Loucy (cell line): Measurements from ENCODE around the gene IL10RA.

Source experiments
- H2AFZ ChIP-seq: fragments of 200-600 bp; sonication (generic); 2 replicates; pipeline ENCODE4 v1.6.0; 2016; ENCODE audit warnings: antibody characterized with exemption, mild to moderate bottlenecking, low read length, moderate library complexity
- H3F3A ChIP-seq: fragments of 200-600 bp; 2 replicates; pipeline ENCODE4 v1.6.0; 2016; ENCODE audit warnings: antibody characterized with exemption, low read depth, mild to moderate bottlenecking
- H3K27me3 ChIP-seq: fragments of 200-600 bp; sonication (generic); 2 replicates; pipeline ENCODE4 v1.6.1; 2014; ENCODE audit warnings: low read length, mild to moderate bottlenecking; ENCODE audit not compliant: insufficient read depth, poor library complexity, severe bottlenecking
- H3K36me3 ChIP-seq: fragments of 200-600 bp; sonication (generic); 2 replicates; pipeline ENCODE4 v1.6.1; 2016; ENCODE audit warnings: low read length; ENCODE audit not compliant: insufficient read depth
- H3K4me1 ChIP-seq: fragments of 200-600 bp; sonication (generic); 2 replicates; pipeline ENCODE4 v1.5.1; 2014; ENCODE audit warnings: low read length, mild to moderate bottlenecking; ENCODE audit not compliant: insufficient read depth, poor library complexity, severe bottlenecking
- H3K4me2 ChIP-seq: fragments of 200-600 bp; sonication (generic); 2 replicates; pipeline ENCODE4 v1.6.0; 2014; ENCODE audit warnings: antibody characterized with exemption, low read length, low read depth, mild to moderate bottlenecking; ENCODE audit not compliant: poor library complexity, severe bottlenecking
- H3K4me3 ChIP-seq: fragments of 200-600 bp; sonication (generic); 2 replicates; pipeline ENCODE4 v1.5.1; 2014; ENCODE audit warnings: low read length, mild to moderate bottlenecking, mixed read lengths; ENCODE audit not compliant: poor library complexity, severe bottlenecking
- H3K79me2 ChIP-seq: fragments of 200-600 bp; sonication (generic); 2 replicates; pipeline ENCODE4 v1.6.1; 2014; ENCODE audit warnings: low read length; ENCODE audit not compliant: insufficient read depth
- H3K9ac ChIP-seq: fragments of 200-600 bp; sonication (generic); 2 replicates; pipeline ENCODE4 v1.6.0; 2014; ENCODE audit warnings: mild to moderate bottlenecking, low read depth, low read length, moderate library complexity; ENCODE audit not compliant: poor library complexity, severe bottlenecking
- H3K9me2 ChIP-seq: fragments of 200-600 bp; sonication (generic); replicated peaks from 2 replicates; pipeline ENCODE4 v1.6.1; 2016; ENCODE audit warnings: low read depth, low read length, mixed read lengths
- H3K9me3 ChIP-seq: fragments of 200-600 bp; sonication (generic); 2 replicates; pipeline ENCODE4 v1.6.1; 2014; ENCODE audit warnings: mild to moderate bottlenecking, antibody characterized with exemption, low read length, low read depth; ENCODE audit not compliant: insufficient read depth
- H4K20me1 ChIP-seq: fragments of 200-600 bp; sonication (generic); 2 replicates; pipeline ENCODE4 v1.6.0; 2014; ENCODE audit warnings: antibody characterized with exemption, low read length, mild to moderate bottlenecking; ENCODE audit not compliant: insufficient read depth, poor library complexity, severe bottlenecking
- EZH2phosphoT487 ChIP-seq: fragments of 200-600 bp; IDR thresholded peaks from 2 replicates; pipeline ENCODE4 v1.6.1; 2018; ENCODE audit warnings: antibody characterized with exemption, mild to moderate bottlenecking, moderate library complexity, borderline replicate concordance
- TF ChIP-seq, protein P1 (sequence below): fragments of 200-600 bp; sonication (generic); conservative IDR thresholded peaks from 2 replicates; pipeline ENCODE4 v1.5.1; 2014; ENCODE audit warnings: mild to moderate bottlenecking, antibody characterized with exemption, low read length

IL10RA gene

GRCh38 chr11:118008271-118008911 lies 22.2 kb downstream of the IL10RA start:
- H3K36me3 ChIP-seq, result no peaks in the 10 kb centered on the region
- H4K20me1 ChIP-seq, result no peaks in the 10 kb centered on the region

GRCh38 chr11:118009864-118010737 lies 23.9 kb downstream of the IL10RA start:
- H3K36me3 ChIP-seq, result no peaks in the 10 kb centered on the region
- peaks cover 10% of the 10 kb centered on the region for H3K4me1 ChIP-seq
- no peaks in the 10 kb centered on the region for H4K20me1 ChIP-seq
- no peaks in the 10 kb centered on the region for H3K9me3 ChIP-seq
- no peak for TF ChIP-seq EZH2phosphoT487
- TF ChIP-seq, protein P1, sequence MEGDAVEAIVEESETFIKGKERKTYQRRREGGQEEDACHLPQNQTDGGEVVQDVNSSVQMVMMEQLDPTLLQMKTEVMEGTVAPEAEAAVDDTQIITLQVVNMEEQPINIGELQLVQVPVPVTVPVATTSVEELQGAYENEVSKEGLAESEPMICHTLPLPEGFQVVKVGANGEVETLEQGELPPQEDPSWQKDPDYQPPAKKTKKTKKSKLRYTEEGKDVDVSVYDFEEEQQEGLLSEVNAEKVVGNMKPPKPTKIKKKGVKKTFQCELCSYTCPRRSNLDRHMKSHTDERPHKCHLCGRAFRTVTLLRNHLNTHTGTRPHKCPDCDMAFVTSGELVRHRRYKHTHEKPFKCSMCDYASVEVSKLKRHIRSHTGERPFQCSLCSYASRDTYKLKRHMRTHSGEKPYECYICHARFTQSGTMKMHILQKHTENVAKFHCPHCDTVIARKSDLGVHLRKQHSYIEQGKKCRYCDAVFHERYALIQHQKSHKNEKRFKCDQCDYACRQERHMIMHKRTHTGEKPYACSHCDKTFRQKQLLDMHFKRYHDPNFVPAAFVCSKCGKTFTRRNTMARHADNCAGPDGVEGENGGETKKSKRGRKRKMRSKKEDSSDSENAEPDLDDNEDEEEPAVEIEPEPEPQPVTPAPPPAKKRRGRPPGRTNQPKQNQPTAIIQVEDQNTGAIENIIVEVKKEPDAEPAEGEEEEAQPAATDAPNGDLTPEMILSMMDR, result no peak
- no peaks in the 10 kb centered on the region for H3K27me3 ChIP-seq
- no peak overlapping the region for H2AFZ ChIP-seq
- H3F3A ChIP-seq, result no peaks in the 10 kb centered on the region
- no peak overlapping the region for H3K4me2 ChIP-seq
- no peaks in the 10 kb centered on the region for H3K9me2 ChIP-seq
- H3K9ac ChIP-seq, result no peak overlapping the region
- no peak overlapping the region for H3K4me3 ChIP-seq
- no peaks in the 10 kb centered on the region for H3K79me2 ChIP-seq

More at GRCh38 chr11:118008271-118008911, 22.2 kb downstream of the IL10RA start:
- no peak for TF ChIP-seq EZH2phosphoT487
- TF ChIP-seq, protein P1, result no peak
- Histone ChIP-seq H3K79me2 (no peaks in the 10 kb centered on the region), H3K4me1 (peaks cover 8% of the 10 kb centered on the region), H3F3A (no peaks in the 10 kb centered on the region), H3K4me2 (no peak overlapping the region), H3K9me2 (no peaks in the 10 kb centered on the region), H3K9ac (no peak overlapping the region), H2AFZ (no peak overlapping the region), H3K27me3 (no peaks in the 10 kb centered on the region), H3K4me3 (no peak overlapping the region), H3K9me3 (no peaks in the 10 kb centered on the region)

DNA sequence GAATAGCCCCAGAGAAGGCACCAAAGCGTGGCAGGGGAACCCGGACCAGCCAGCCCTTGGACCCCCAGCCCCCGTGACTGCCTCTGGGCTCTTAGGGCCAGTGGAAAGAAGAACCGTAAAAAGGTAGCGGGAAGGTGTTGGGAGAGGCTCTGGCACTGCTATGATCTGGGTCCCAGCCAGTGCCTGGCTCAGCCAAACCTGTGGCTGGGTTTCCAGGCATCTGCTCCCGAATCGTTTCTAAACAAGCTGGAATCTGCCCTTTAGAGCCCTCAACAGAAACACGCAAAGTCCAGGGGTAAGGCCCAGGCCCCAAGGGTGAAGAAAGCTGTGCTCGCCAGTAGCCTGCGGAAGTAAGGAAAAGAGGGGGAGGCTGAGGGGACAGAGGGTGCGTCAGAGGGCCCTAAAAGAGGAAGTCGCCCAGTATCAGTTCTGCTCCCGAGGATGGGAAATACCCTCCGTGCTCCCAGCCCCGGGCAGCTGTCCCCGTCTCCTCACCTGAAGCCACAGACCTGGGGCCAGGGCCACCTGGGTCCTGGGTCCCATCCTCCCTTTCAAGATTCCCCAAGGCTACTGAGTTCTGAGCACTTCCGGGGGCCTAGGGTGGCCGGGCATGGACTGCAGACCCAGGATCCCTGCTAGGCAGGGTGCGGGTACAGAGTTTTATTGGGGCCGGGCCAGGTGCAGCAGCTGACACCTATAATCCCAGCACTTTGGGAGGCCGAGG lies 24.7 kb downstream of the IL10RA start:
- H3K9me2 ChIP-seq, result no peaks in the 10 kb centered on the region
- H3K36me3 ChIP-seq, result no peaks in the 10 kb centered on the region
- H3K4me2 ChIP-seq, result no peak overlapping the region
- H3K27me3 ChIP-seq, result no peaks in the 10 kb centered on the region
- peaks cover 18% of the 10 kb centered on the region for H3K4me1 ChIP-seq
- TF ChIP-seq, protein P1, result no peak
- TF ChIP-seq EZH2phosphoT487, result no peak
- no peak overlapping the region for H3K9ac ChIP-seq
- no peaks in the 10 kb centered on the region for H3K9me3 ChIP-seq
- no peaks in the 10 kb centered on the region for H4K20me1 ChIP-seq
- no peak overlapping the region for H2AFZ ChIP-seq
- H3F3A ChIP-seq, result no peaks in the 10 kb centered on the region
- no peaks in the 10 kb centered on the region for H3K79me2 ChIP-seq
- no peak overlapping the region for H3K4me3 ChIP-seq
